ENCODE results near the gene SLC38A8. TPM values are rescaled to one million over a fixed set of nuclear protein-coding genes. Genes with fewer than 3 reads are reported as not detected.

Gene SLC38A8
- total RNA-seq: not detected

GRCh38 chr16:84042308-84042878 is at the start of gene SLC38A8:
Gene SLC38A8, minus strand, starts transcription at chr16:84042795. Its CDS starts 638 bp downstream, at chr16:84042157.
- ATAC-seq (no peak), DNase-seq (ENCODE audit: low spot score in 2 of 2) (no peak)
- Mint-ChIP-seq H3K27ac (no peak within 1 kb of the TSS), H3K36me3 (no peaks in the 10 kb centered on the region), H3K9me3 (no peaks in the 10 kb centered on the region)

- no peaks in the 10 kb centered on the region for H3K9me3 Mint-ChIP-seq
- DNase-seq (ENCODE audit: low spot score in 2 of 2): no peak
- ATAC-seq: no peak
- H3K36me3 Mint-ChIP-seq: peaks cover 15 to 20% of the 10 kb centered on the region in 2 donors
- no peak overlapping the region for H3K27ac Mint-ChIP-seq
Observed at GRCh38 chr16:84091460-84091859, 48.9 kb upstream of the SLC38A8 start.

GRCh38 chr16:84090211-84090610 is 47.6 kb upstream of the SLC38A8 start:
- Mint-ChIP-seq H3K27ac (no peak overlapping the region), H3K36me3 (peaks cover 21 to 27% of the 10 kb centered on the region in 2 donors), H3K9me3 (no peaks in the 10 kb centered on the region)
- DNase-seq (ENCODE audit: low spot score in 2 of 2): no peak
- ATAC-seq: no peak

- peaks cover 21 to 24% of the 10 kb centered on the region in 2 donors for H3K36me3 Mint-ChIP-seq
- DNase-seq (ENCODE audit: low spot score in 2 of 2): peak; percentile 58 to 65
- H3K27ac Mint-ChIP-seq: peak overlapping the region in 1 of 2 donors; percentile 58
- peak; percentile 87 to 91 for ATAC-seq
- no peaks in the 10 kb centered on the region for H3K9me3 Mint-ChIP-seq
Observed at GRCh38 chr16:84088695-84089395, 46.2 kb upstream of the SLC38A8 start.

- H3K27ac Mint-ChIP-seq: no peak overlapping the region
- H3K36me3 Mint-ChIP-seq: peaks cover 19 to 21% of the 10 kb centered on the region in 2 donors
- ATAC-seq (peak in 1 of 2 donors; percentile 57), DNase-seq (ENCODE audit: low spot score in 2 of 2) (no peak)
- H3K9me3 Mint-ChIP-seq: no peaks in the 10 kb centered on the region
Observed at GRCh38 chr16:84087466-84088151, 45.0 kb upstream of the SLC38A8 start.

- peaks cover 20 to 21% of the 10 kb centered on the region in 2 donors for H3K36me3 Mint-ChIP-seq
- DNase-seq (ENCODE audit: low spot score in 2 of 2) (no peak), ATAC-seq (no peak)
- H3K9me3 Mint-ChIP-seq: no peaks in the 10 kb centered on the region
- H3K27ac Mint-ChIP-seq: no peak overlapping the region
Observed at GRCh38 chr16:84087001-84087400, 44.4 kb upstream of the SLC38A8 start.

- DNase-seq (ENCODE audit: low spot score in 2 of 2) (no peak), ATAC-seq (no peak)
- H3K9me3 Mint-ChIP-seq: no peaks in the 10 kb centered on the region
- peaks cover 21 to 25% of the 10 kb centered on the region in 2 donors for H3K36me3 Mint-ChIP-seq
- H3K27ac Mint-ChIP-seq: no peak overlapping the region
Observed at GRCh38 chr16:84086341-84086740, 43.7 kb upstream of the SLC38A8 start.

GRCh38 chr16:84085773-84086172 is 43.2 kb upstream of the SLC38A8 start:
- Mint-ChIP-seq H3K27ac (no peak overlapping the region), H3K9me3 (no peaks in the 10 kb centered on the region), H3K36me3 (peaks cover 21 to 25% of the 10 kb centered on the region in 2 donors)
- DNase-seq (ENCODE audit: low spot score in 2 of 2) (no peak), ATAC-seq (no peak)

- no peak for ATAC-seq
- H3K27ac Mint-ChIP-seq: no peak overlapping the region
- no peaks in the 10 kb centered on the region for H3K9me3 Mint-ChIP-seq
- DNase-seq (ENCODE audit: low spot score in 2 of 2): no peak
- H3K36me3 Mint-ChIP-seq: peaks cover 21 to 25% of the 10 kb centered on the region in 2 donors
Observed at GRCh38 chr16:84085271-84085667, 42.7 kb upstream of the SLC38A8 start.

GRCh38 chr16:84084570-84085270 is 42.1 kb upstream of the SLC38A8 start:
- peak; percentile 66 to 76 for ATAC-seq
- H3K9me3 Mint-ChIP-seq: no peaks in the 10 kb centered on the region
- H3K36me3 Mint-ChIP-seq: peaks cover 21 to 25% of the 10 kb centered on the region in 2 donors
- no peak overlapping the region for H3K27ac Mint-ChIP-seq
- peak in 1 of 2 donors; percentile 69 for DNase-seq (ENCODE audit: low spot score in 2 of 2)

- ATAC-seq (no peak), DNase-seq (ENCODE audit: low spot score in 2 of 2) (no peak)
- Mint-ChIP-seq H3K9me3 (no peaks in the 10 kb centered on the region), H3K36me3 (peaks cover 17 to 18% of the 10 kb centered on the region in 2 donors), H3K27ac (no peak overlapping the region)
Observed at GRCh38 chr16:84082835-84083569, 40.4 kb upstream of the SLC38A8 start.

GRCh38 chr16:84082110-84082509 is 39.5 kb upstream of the SLC38A8 start:
- Mint-ChIP-seq H3K36me3 (peaks cover 11 to 13% of the 10 kb centered on the region in 2 donors), H3K27ac (peak overlapping the region in 1 of 2 donors; percentile 53), H3K9me3 (no peaks in the 10 kb centered on the region)
- DNase-seq (ENCODE audit: low spot score in 2 of 2): no peak
- no peak for ATAC-seq

- ATAC-seq: no peak
- H3K36me3 Mint-ChIP-seq: peaks cover 6 to 13% of the 10 kb centered on the region in 2 donors
- peak overlapping the region in 1 of 2 donors; percentile 53 for H3K27ac Mint-ChIP-seq
Observed at GRCh38 chr16:84081446-84081989, 38.9 kb upstream of the SLC38A8 start.

GRCh38 chr16:84080813-84081212 is 38.2 kb upstream of the SLC38A8 start:
- no peaks in the 10 kb centered on the region for H3K9me3 Mint-ChIP-seq
- no peak for ATAC-seq
- H3K27ac Mint-ChIP-seq: peak overlapping the region in 1 of 2 donors; percentile 53
- no peak for DNase-seq (ENCODE audit: low spot score in 2 of 2)
- H3K36me3 Mint-ChIP-seq: peaks cover under 1 to 7% of the 10 kb centered on the region in 2 donors

More at GRCh38 chr16:84081446-84081989, 38.9 kb upstream of the SLC38A8 start:
- DNase-seq (ENCODE audit: low spot score in 2 of 2): no peak
- H3K9me3 Mint-ChIP-seq: no peaks in the 10 kb centered on the region

GRCh38 chr16:84080378-84080777 is 37.8 kb upstream of the SLC38A8 start:
- peak overlapping the region; percentile 48 to 53 for H3K27ac Mint-ChIP-seq
- no peaks in the 10 kb centered on the region for H3K9me3 Mint-ChIP-seq
- peaks cover 0 to 6% of the 10 kb centered on the region in 2 donors for H3K36me3 Mint-ChIP-seq
- ATAC-seq (no peak), DNase-seq (ENCODE audit: low spot score in 2 of 2) (no peak)

- Mint-ChIP-seq H3K9me3 (no peaks in the 10 kb centered on the region), H3K36me3 (peaks cover 0 to 6% of the 10 kb centered on the region in 2 donors), H3K27ac (peak overlapping the region in 1 of 2 donors; percentile 48)
- ATAC-seq: no peak
- DNase-seq (ENCODE audit: low spot score in 2 of 2): no peak
Observed at GRCh38 chr16:84079664-84080063, 37.1 kb upstream of the SLC38A8 start.

Data from activated naive CD4-positive, alpha-beta T cell treated with anti-CD3 and anti-CD28 coated beads, Interleukin-2, amount 50 U/mL, for 72 hours (primary cell).